H1 (cell line): ENCODE measurements around the gene SH3RF3. TPM values are rescaled to one million over a fixed set of nuclear protein-coding genes. Genes with fewer than 3 reads are reported as not detected.

Experiments
- CTCF ChIA-PET: fragments of 300-600 bp; sonication (Branson Sonifier 250); formaldehyde crosslinking; loops from one replicate; lab custom pipeline; 2021; ENCODE audit not compliant: partially characterized antibody; lab: Charles Lee
- POLR2A ChIA-PET: fragments of 300-600 bp; sonication (Branson Sonifier 250); formaldehyde crosslinking; loops from one replicate; lab custom pipeline; 2021; ENCODE audit warnings: inconsistent platforms; ENCODE audit not compliant: partially characterized antibody; lab: Charles Lee
- DNase-seq, 2 experiments: peaks; one replicate each; pipeline versions ENCODE4 v3.0.0 to v3.0.0-alpha.2; 2010 to 2022; ENCODE audit warnings: low spot score in 2 of 2, low read depth in 1 of 2, mixed read lengths in 1 of 2
- FAIRE-seq: peaks from 2 replicates; lab custom pipeline; 2011; peaks lifted over from hg19 to GRCh38; lab: Jason Lieb, UNC
- H2AFZ ChIP-seq: 2 replicates; pipeline ENCODE4 v1.8.1; 2012; ENCODE audit warnings: low read length, inconsistent platforms
- H2AK5ac ChIP-seq: 2 replicates; pipeline ENCODE4 v1.6.1; 2013; ENCODE audit warnings: low read depth, low read length
- H2BK120ac ChIP-seq: replicated peaks from 2 replicates; pipeline ENCODE3; 2013; ENCODE audit warnings: low read depth, low read length, inconsistent platforms
- H2BK12ac ChIP-seq: 2 replicates; pipeline ENCODE4 v1.6.1; 2013; ENCODE audit warnings: low read depth, low read length
- H2BK15ac ChIP-seq: 2 replicates; pipeline ENCODE4 v1.6.1; 2013; ENCODE audit warnings: low read length
- H2BK20ac ChIP-seq: 2 replicates; pipeline ENCODE4 v1.6.1; 2013; ENCODE audit warnings: low read length
- H2BK5ac ChIP-seq: 2 replicates; pipeline ENCODE4 v1.6.1; 2013; ENCODE audit warnings: low read depth, low read length
- H3K14ac ChIP-seq: 2 replicates; pipeline ENCODE4 v1.6.1; 2013; ENCODE audit warnings: inconsistent platforms; ENCODE audit not compliant: insufficient read length
- H3K18ac ChIP-seq: 2 replicates; pipeline ENCODE4 v1.6.1; 2013; ENCODE audit warnings: low read length; ENCODE audit errors: extremely low read depth
- H3K23ac ChIP-seq: 2 replicates; pipeline ENCODE4 v1.6.1; 2013; ENCODE audit warnings: inconsistent platforms; ENCODE audit not compliant: insufficient read length
- H3K23me2 ChIP-seq: 2 replicates; pipeline ENCODE4 v1.6.1; 2013; ENCODE audit warnings: low read depth, low read length
- H3K27ac ChIP-seq: 2 replicates; pipeline ENCODE4 v1.6.1; 2011; ENCODE audit warnings: low read depth, low read length, inconsistent platforms
- H3K27me3 ChIP-seq, 4 experiments: replicated peaks in 1 of 4; 1 replicate in 1 of 4; 2 replicates in 3 of 4; pipeline versions ENCODE4 v1.6.1 to v1.8.1; 2011 to 2013; ENCODE audit warnings: low read length in 3 of 4, mild to moderate bottlenecking in 3 of 4, inconsistent platforms in 2 of 4, mixed read lengths in 2 of 4, moderate library complexity in 1 of 4; ENCODE audit not compliant: control insufficient read depth in 3 of 4, insufficient read depth in 3 of 4; ENCODE audit errors: extremely low read depth in 1 of 4
- H3K36me3 ChIP-seq, 4 experiments: 2 replicates each; pipeline versions ENCODE4 v1.6.1 to v1.8.1; 2011 to 2013; ENCODE audit warnings: mild to moderate bottlenecking in 4 of 4, low read length in 3 of 4, moderate library complexity in 2 of 4, control low read depth in 1 of 4, inconsistent platforms in 1 of 4; ENCODE audit not compliant: insufficient read depth in 4 of 4, control insufficient read depth in 2 of 4
- H3K4ac ChIP-seq: replicated peaks from 2 replicates; pipeline ENCODE3; 2013; ENCODE audit warnings: low read length, low read depth, mixed read lengths, inconsistent platforms; ENCODE audit not compliant: insufficient read length
- H3K4me1 ChIP-seq, 4 experiments: replicated peaks in 1 of 4; 1 replicate in 1 of 4; 2 replicates in 3 of 4; pipeline versions ENCODE4 v1.6.1 to v1.8.1; 2011 to 2013; ENCODE audit warnings: low read length in 3 of 4, inconsistent platforms in 2 of 4, mixed read lengths in 1 of 4; ENCODE audit not compliant: insufficient read depth in 4 of 4, control insufficient read depth in 3 of 4
- H3K4me2 ChIP-seq, 2 experiments: 2 replicates each; pipeline versions ENCODE4 v1.6.1 to v1.8.1; 2011 to 2013; ENCODE audit warnings: low read depth in 2 of 2, low read length in 2 of 2, control low read depth in 1 of 2, inconsistent platforms in 1 of 2, mild to moderate bottlenecking in 1 of 2; ENCODE audit not compliant: insufficient read depth in 1 of 2
- H3K4me3 ChIP-seq, 4 experiments: fragments of 200-600, 300-600 bp in 1 of 4; sonication (generic), shearing (Covaris generic), sonication (Bioruptor Twin) in 1 of 4; 2 replicates each; pipeline versions ENCODE4 v1.5.1 to v1.8.1; 2011 to 2016; ENCODE audit warnings: low read length in 4 of 4, low read depth in 3 of 4, control low read depth in 2 of 4, inconsistent platforms in 2 of 4, mild to moderate bottlenecking in 2 of 4, mixed read lengths in 1 of 4, moderate library complexity in 1 of 4; ENCODE audit not compliant: insufficient read depth in 2 of 4; ENCODE audit errors: extremely low read depth in 1 of 4
- H3K56ac ChIP-seq: replicated peaks from 2 replicates; pipeline ENCODE3; 2013; ENCODE audit warnings: low read depth, mild to moderate bottlenecking, mixed read lengths, low read length, inconsistent platforms; ENCODE audit not compliant: insufficient read length
- H3K79me1 ChIP-seq: 2 replicates; pipeline ENCODE4 v1.6.1; 2013; ENCODE audit warnings: low read depth, low read length, control low read depth
- H3K79me2 ChIP-seq, 2 experiments: 2 replicates each; pipeline versions ENCODE4 v1.6.1 to v1.8.1; 2012 to 2013; ENCODE audit warnings: low read length in 2 of 2, mild to moderate bottlenecking in 2 of 2, inconsistent platforms in 1 of 2; ENCODE audit not compliant: insufficient read depth in 2 of 2, control insufficient read depth in 1 of 2
- H3K9ac ChIP-seq, 4 experiments: replicated peaks in 1 of 4; 1 replicate in 1 of 4; 2 replicates in 3 of 4; pipeline versions ENCODE4 v1.6.1 to v1.8.1; 2011 to 2013; ENCODE audit warnings: low read depth in 3 of 4, low read length in 3 of 4, control low read depth in 2 of 4, mild to moderate bottlenecking in 2 of 4, moderate library complexity in 2 of 4, inconsistent platforms in 1 of 4; ENCODE audit errors: extremely low read depth in 1 of 4
- H3K9me3 ChIP-seq, 2 experiments: 2 replicates each; pipeline versions ENCODE4 v1.6.1 to v1.8.1; 2012 to 2013; ENCODE audit warnings: mild to moderate bottlenecking in 2 of 2, moderate library complexity in 2 of 2, control low read depth in 1 of 2, inconsistent platforms in 1 of 2, low read depth in 1 of 2, low read length in 1 of 2, mixed read lengths in 1 of 2; ENCODE audit not compliant: insufficient read depth in 2 of 2
- H4K20me1 ChIP-seq, 2 experiments: replicated peaks in 1 of 2; 2 replicates each; pipeline versions ENCODE3 to v1.8.1; 2011 to 2013; ENCODE audit warnings: inconsistent platforms in 2 of 2, low read length in 2 of 2, mild to moderate bottlenecking in 1 of 2; ENCODE audit not compliant: insufficient read depth in 2 of 2, control insufficient read depth in 1 of 2
- H4K5ac ChIP-seq: 2 replicates; pipeline ENCODE4 v1.6.1; 2013; ENCODE audit warnings: low read length, low read depth, mixed read lengths, inconsistent platforms; ENCODE audit not compliant: insufficient read length
- H4K8ac ChIP-seq: 2 replicates; pipeline ENCODE4 v1.8.0; 2013; ENCODE audit warnings: mild to moderate bottlenecking, moderate library complexity, low read length, inconsistent platforms; ENCODE audit not compliant: insufficient read depth; ENCODE audit errors: extremely low read depth
- H4K91ac ChIP-seq: replicated peaks from 2 replicates; pipeline ENCODE3; 2013; ENCODE audit warnings: low read length, mixed read lengths, inconsistent platforms; ENCODE audit not compliant: insufficient read length
- BACH1 ChIP-seq: IDR thresholded peaks from 2 replicates; pipeline ENCODE4 v1.6.1; 2012; ENCODE audit warnings: low read length, improper control_type of control experiment
- CTBP2 ChIP-seq: IDR thresholded peaks from 2 replicates; pipeline ENCODE4 v1.7.0; 2011; ENCODE audit warnings: borderline replicate concordance, mild to moderate bottlenecking, moderate library complexity, mixed read lengths, low read length; ENCODE audit not compliant: insufficient read depth, insufficient read length
- FOSL1 ChIP-seq: IDR thresholded peaks from 2 replicates; pipeline ENCODE4 v1.6.1; 2011; ENCODE audit warnings: mild to moderate bottlenecking, low read depth, low read length, moderate library complexity; ENCODE audit not compliant: insufficient read depth
- GABPA ChIP-seq: IDR thresholded peaks from 2 replicates; pipeline ENCODE4 v1.6.1; 2011; ENCODE audit warnings: mild to moderate bottlenecking, low read length, moderate library complexity, borderline replicate concordance; ENCODE audit not compliant: insufficient read depth
- KDM5A ChIP-seq: fragments of 200-600 bp; IDR thresholded peaks from 2 replicates; pipeline ENCODE4 v1.7.1; 2012; ENCODE audit warnings: mild to moderate bottlenecking, low read length, inconsistent platforms, mixed read lengths
- PHF8 ChIP-seq: fragments of 200-600 bp; sonication (generic); conservative IDR thresholded peaks from 2 replicates; pipeline ENCODE4 v1.7.1; 2012; ENCODE audit warnings: low read depth, mild to moderate bottlenecking, inconsistent platforms, low read length, moderate library complexity
- POLR2AphosphoS5 ChIP-seq: IDR thresholded peaks from 2 replicates; pipeline ENCODE4 v1.6.1; 2011; ENCODE audit warnings: low read depth, low read length
- POU5F1 ChIP-seq: IDR thresholded peaks from 2 replicates; pipeline ENCODE4 v1.6.1; 2011; ENCODE audit warnings: low read depth, mild to moderate bottlenecking, low read length, moderate library complexity
- RBBP5 ChIP-seq: IDR thresholded peaks from 2 replicates; pipeline ENCODE4 v1.7.1; 2012; ENCODE audit warnings: low read depth, mild to moderate bottlenecking, inconsistent platforms, low read length, moderate library complexity, borderline replicate concordance
- RXRA ChIP-seq: IDR thresholded peaks from 2 replicates; pipeline ENCODE4 v1.6.1; 2011; ENCODE audit warnings: low read depth, mild to moderate bottlenecking, low read length, moderate library complexity; ENCODE audit not compliant: insufficient read depth
- TAF1 ChIP-seq: IDR thresholded peaks from 2 replicates; pipeline ENCODE4 v1.6.1; 2011; ENCODE audit warnings: mild to moderate bottlenecking, low read depth, low read length
- TBP ChIP-seq: IDR thresholded peaks from 2 replicates; pipeline ENCODE4 v1.6.1; 2011; ENCODE audit warnings: low read depth, low read length, improper control_type of control experiment
- TEAD4 ChIP-seq: IDR thresholded peaks from 2 replicates; pipeline ENCODE4 v1.6.1; 2012; ENCODE audit warnings: low read depth, low read length, inconsistent platforms, mixed read lengths
- WGBS, 2 experiments: shearing (Covaris generic) in 1 of 2; methylation state at CpG; one replicate each; pipeline versions ENCODE4 v1.1.6 to v1.1.7; 2013 to 2015; ENCODE audit warnings: low lambda C conversion rate in 2 of 2, mixed read lengths in 2 of 2, inconsistent platforms in 1 of 2, low coverage in 1 of 2, missing lambda C conversion rate in 1 of 2; ENCODE audit not compliant: insufficient replicate concordance in 2 of 2, insufficient coverage in 1 of 2, insufficient read length in 1 of 2; ENCODE audit errors: extremely low coverage in 1 of 2, missing lambda C conversion rate in 1 of 2; 5-methylcytosine and 5-hydroxymethylcytosine counted together
- polyA plus RNA-seq, 7 experiments: library from polyadenylated mRNA; depleted of rRNA in 3 of 7; stranded (reverse) in 5 of 7; unstranded in 2 of 7; fragments of >200 nt in 5 of 7; fragments of 200-250 nt in 2 of 7; gene quantifications; 1 replicate in 5 of 7; 2 replicates in 1 of 7; 4 replicates in 1 of 7; pipeline versions ENCODE4 v1.2.1 to v1.2.3, GENCODE V29; 2011 to 2013; ENCODE audit warnings: missing spikeins in 2 of 7, mixed read lengths in 2 of 7
- total RNA-seq: library from RNA; stranded (reverse); fragmentation: NEBNext Ultra II Directional; extraction: Animal tissue kit (Norgen Biotek cat#: 25700); gene quantifications from 2 replicates; pipeline ENCODE4 v1.2.1, GENCODE V29; 2021

SH3RF3 gene
- total and polyA plus RNA-seq, 2 of the 8 experiments (the other 6 are each of a cell fraction or from before 2014, with no cell fraction given), result 0.11 to 0.65 TPM

GRCh38 chr2:109345653-109346480 lies 216.9 kb downstream of the SH3RF3 start:
- Histone ChIP-seq H3K56ac (no peak overlapping the region), H3K9ac (no peak overlapping the region), H3K9me3 (no peaks in the 10 kb centered on the region), H2BK12ac (no peak overlapping the region), H3K27ac (no peak overlapping the region), H4K8ac (no peak overlapping the region), H3K23me2 (no peaks in the 10 kb centered on the region; the same call in 1 of the 2 replicates), H3K79me2 (no peaks in the 10 kb centered on the region), H4K91ac (no peak overlapping the region), H3K18ac (no peak overlapping the region), H3K23ac (no peak overlapping the region), H2BK120ac (no peak overlapping the region), H3K4me3 (no peak overlapping the region), H3K4me2 (no peak overlapping the region), H2BK5ac (no peak overlapping the region), H2AK5ac (no peak overlapping the region), H4K5ac (no peak overlapping the region), H3K4me1 (peaks cover 0 to 3% (median 0%) of the 10 kb centered on the region in 4 experiments; a peak in 2 of 7 replicates), H3K27me3 (no peaks in the 10 kb centered on the region), H3K14ac (no peak overlapping the region), H2AFZ (no peak overlapping the region), H2BK20ac (no peak overlapping the region), H3K36me3 (no peaks in the 10 kb centered on the region), H4K20me1 (no peaks in the 10 kb centered on the region), H3K4ac (no peak overlapping the region), H2BK15ac (no peak overlapping the region), H3K79me1 (no peaks in the 10 kb centered on the region)
- POLR2A ChIA-PET, result no interaction called here
- DNase-seq (no peak), FAIRE-seq (no peak)
- 91% methylated on average over 13 of the region's 13 CpGs; no CpG with 5 or more reads in 1 of the 2 experiments for WGBS, 2 experiments
- CTCF ChIA-PET, result interaction anchor here (1.2 to 2.2 kb wide), 2 partner anchors 13 to 63 kb away, joined by 3 to 9 read pairs; no protein-coding TSS in a partner anchor
- TF ChIP-seq GABPA (no peak), POU5F1 (no peak), CTBP2 (no peak), RBBP5 (no peak), KDM5A (no peak), TAF1 (no peak), PHF8 (no peak), BACH1 (no peak), POLR2AphosphoS5 (no peak), RXRA (no peak), TBP (no peak), FOSL1 (no peak), TEAD4 (no peak)
